H1 (cell line): Measurements from ENCODE around the gene SPDYE16. TPM values are rescaled to one million over a fixed set of nuclear protein-coding genes. Genes with fewer than 3 reads are reported as not detected.
"Not testable (repeated sequence)": the region's sequence is repeated elsewhere in the genome, so short reads cannot be mapped to it uniquely, and the experiment has no call there.

ENCODE experiments used
- CTCF ChIA-PET: fragments of 300-600 bp; sonication (Branson Sonifier 250); formaldehyde crosslinking; loops from one replicate; lab custom pipeline; 2021; ENCODE audit not compliant: partially characterized antibody; lab: Charles Lee
- POLR2A ChIA-PET: fragments of 300-600 bp; sonication (Branson Sonifier 250); formaldehyde crosslinking; loops from one replicate; lab custom pipeline; 2021; ENCODE audit warnings: inconsistent platforms; ENCODE audit not compliant: partially characterized antibody; lab: Charles Lee
- DNase-seq, 2 experiments: peaks; one replicate each; pipeline versions ENCODE4 v3.0.0 to v3.0.0-alpha.2; 2010 to 2022; ENCODE audit warnings: low spot score in 2 of 2, low read depth in 1 of 2, mixed read lengths in 1 of 2
- FAIRE-seq: peaks from 2 replicates; lab custom pipeline; 2011; peaks lifted over from hg19 to GRCh38; lab: Jason Lieb, UNC
- H2AFZ ChIP-seq: 2 replicates; pipeline ENCODE4 v1.8.1; 2012; ENCODE audit warnings: low read length, inconsistent platforms
- H2AK5ac ChIP-seq: 2 replicates; pipeline ENCODE4 v1.6.1; 2013; ENCODE audit warnings: low read depth, low read length
- H2BK120ac ChIP-seq: replicated peaks from 2 replicates; pipeline ENCODE3; 2013; ENCODE audit warnings: low read depth, low read length, inconsistent platforms
- H2BK12ac ChIP-seq: 2 replicates; pipeline ENCODE4 v1.6.1; 2013; ENCODE audit warnings: low read depth, low read length
- H2BK15ac ChIP-seq: 2 replicates; pipeline ENCODE4 v1.6.1; 2013; ENCODE audit warnings: low read length
- H2BK20ac ChIP-seq: 2 replicates; pipeline ENCODE4 v1.6.1; 2013; ENCODE audit warnings: low read length
- H2BK5ac ChIP-seq: 2 replicates; pipeline ENCODE4 v1.6.1; 2013; ENCODE audit warnings: low read depth, low read length
- H3K14ac ChIP-seq: 2 replicates; pipeline ENCODE4 v1.6.1; 2013; ENCODE audit warnings: inconsistent platforms; ENCODE audit not compliant: insufficient read length
- H3K18ac ChIP-seq: 2 replicates; pipeline ENCODE4 v1.6.1; 2013; ENCODE audit warnings: low read length; ENCODE audit errors: extremely low read depth
- H3K23ac ChIP-seq: 2 replicates; pipeline ENCODE4 v1.6.1; 2013; ENCODE audit warnings: inconsistent platforms; ENCODE audit not compliant: insufficient read length
- H3K23me2 ChIP-seq: 2 replicates; pipeline ENCODE4 v1.6.1; 2013; ENCODE audit warnings: low read depth, low read length
- H3K27ac ChIP-seq: 2 replicates; pipeline ENCODE4 v1.6.1; 2011; ENCODE audit warnings: low read depth, low read length, inconsistent platforms
- H3K27me3 ChIP-seq, 4 experiments: replicated peaks in 1 of 4; 1 replicate in 1 of 4; 2 replicates in 3 of 4; pipeline versions ENCODE4 v1.6.1 to v1.8.1; 2011 to 2013; ENCODE audit warnings: low read length in 3 of 4, mild to moderate bottlenecking in 3 of 4, inconsistent platforms in 2 of 4, mixed read lengths in 2 of 4, moderate library complexity in 1 of 4; ENCODE audit not compliant: control insufficient read depth in 3 of 4, insufficient read depth in 3 of 4; ENCODE audit errors: extremely low read depth in 1 of 4
- H3K36me3 ChIP-seq, 4 experiments: 2 replicates each; pipeline versions ENCODE4 v1.6.1 to v1.8.1; 2011 to 2013; ENCODE audit warnings: mild to moderate bottlenecking in 4 of 4, low read length in 3 of 4, moderate library complexity in 2 of 4, control low read depth in 1 of 4, inconsistent platforms in 1 of 4; ENCODE audit not compliant: insufficient read depth in 4 of 4, control insufficient read depth in 2 of 4
- H3K4ac ChIP-seq: replicated peaks from 2 replicates; pipeline ENCODE3; 2013; ENCODE audit warnings: low read length, low read depth, mixed read lengths, inconsistent platforms; ENCODE audit not compliant: insufficient read length
- H3K4me1 ChIP-seq, 4 experiments: replicated peaks in 1 of 4; 1 replicate in 1 of 4; 2 replicates in 3 of 4; pipeline versions ENCODE4 v1.6.1 to v1.8.1; 2011 to 2013; ENCODE audit warnings: low read length in 3 of 4, inconsistent platforms in 2 of 4, mixed read lengths in 1 of 4; ENCODE audit not compliant: insufficient read depth in 4 of 4, control insufficient read depth in 3 of 4
- H3K4me2 ChIP-seq, 2 experiments: 2 replicates each; pipeline versions ENCODE4 v1.6.1 to v1.8.1; 2011 to 2013; ENCODE audit warnings: low read depth in 2 of 2, low read length in 2 of 2, control low read depth in 1 of 2, inconsistent platforms in 1 of 2, mild to moderate bottlenecking in 1 of 2; ENCODE audit not compliant: insufficient read depth in 1 of 2
- H3K4me3 ChIP-seq, 4 experiments: fragments of 200-600, 300-600 bp in 1 of 4; sonication (generic), shearing (Covaris generic), sonication (Bioruptor Twin) in 1 of 4; 2 replicates each; pipeline versions ENCODE4 v1.5.1 to v1.8.1; 2011 to 2016; ENCODE audit warnings: low read length in 4 of 4, low read depth in 3 of 4, control low read depth in 2 of 4, inconsistent platforms in 2 of 4, mild to moderate bottlenecking in 2 of 4, mixed read lengths in 1 of 4, moderate library complexity in 1 of 4; ENCODE audit not compliant: insufficient read depth in 2 of 4; ENCODE audit errors: extremely low read depth in 1 of 4
- H3K56ac ChIP-seq: replicated peaks from 2 replicates; pipeline ENCODE3; 2013; ENCODE audit warnings: low read depth, mild to moderate bottlenecking, mixed read lengths, low read length, inconsistent platforms; ENCODE audit not compliant: insufficient read length
- H3K79me1 ChIP-seq: 2 replicates; pipeline ENCODE4 v1.6.1; 2013; ENCODE audit warnings: low read depth, low read length, control low read depth
- H3K79me2 ChIP-seq, 2 experiments: 2 replicates each; pipeline versions ENCODE4 v1.6.1 to v1.8.1; 2012 to 2013; ENCODE audit warnings: low read length in 2 of 2, mild to moderate bottlenecking in 2 of 2, inconsistent platforms in 1 of 2; ENCODE audit not compliant: insufficient read depth in 2 of 2, control insufficient read depth in 1 of 2
- H3K9ac ChIP-seq, 4 experiments: replicated peaks in 1 of 4; 1 replicate in 1 of 4; 2 replicates in 3 of 4; pipeline versions ENCODE4 v1.6.1 to v1.8.1; 2011 to 2013; ENCODE audit warnings: low read depth in 3 of 4, low read length in 3 of 4, control low read depth in 2 of 4, mild to moderate bottlenecking in 2 of 4, moderate library complexity in 2 of 4, inconsistent platforms in 1 of 4; ENCODE audit errors: extremely low read depth in 1 of 4
- H3K9me3 ChIP-seq, 2 experiments: 2 replicates each; pipeline versions ENCODE4 v1.6.1 to v1.8.1; 2012 to 2013; ENCODE audit warnings: mild to moderate bottlenecking in 2 of 2, moderate library complexity in 2 of 2, control low read depth in 1 of 2, inconsistent platforms in 1 of 2, low read depth in 1 of 2, low read length in 1 of 2, mixed read lengths in 1 of 2; ENCODE audit not compliant: insufficient read depth in 2 of 2
- H4K20me1 ChIP-seq, 2 experiments: replicated peaks in 1 of 2; 2 replicates each; pipeline versions ENCODE3 to v1.8.1; 2011 to 2013; ENCODE audit warnings: inconsistent platforms in 2 of 2, low read length in 2 of 2, mild to moderate bottlenecking in 1 of 2; ENCODE audit not compliant: insufficient read depth in 2 of 2, control insufficient read depth in 1 of 2
- H4K5ac ChIP-seq: 2 replicates; pipeline ENCODE4 v1.6.1; 2013; ENCODE audit warnings: low read length, low read depth, mixed read lengths, inconsistent platforms; ENCODE audit not compliant: insufficient read length
- H4K8ac ChIP-seq: 2 replicates; pipeline ENCODE4 v1.8.0; 2013; ENCODE audit warnings: mild to moderate bottlenecking, moderate library complexity, low read length, inconsistent platforms; ENCODE audit not compliant: insufficient read depth; ENCODE audit errors: extremely low read depth
- H4K91ac ChIP-seq: replicated peaks from 2 replicates; pipeline ENCODE3; 2013; ENCODE audit warnings: low read length, mixed read lengths, inconsistent platforms; ENCODE audit not compliant: insufficient read length
- WGBS, 2 experiments: shearing (Covaris generic) in 1 of 2; methylation state at CpG; one replicate each; pipeline versions ENCODE4 v1.1.6 to v1.1.7; 2013 to 2015; ENCODE audit warnings: low lambda C conversion rate in 2 of 2, mixed read lengths in 2 of 2, inconsistent platforms in 1 of 2, low coverage in 1 of 2, missing lambda C conversion rate in 1 of 2; ENCODE audit not compliant: insufficient replicate concordance in 2 of 2, insufficient coverage in 1 of 2, insufficient read length in 1 of 2; ENCODE audit errors: extremely low coverage in 1 of 2, missing lambda C conversion rate in 1 of 2; 5-methylcytosine and 5-hydroxymethylcytosine counted together
- polyA plus RNA-seq, 7 experiments: library from polyadenylated mRNA; depleted of rRNA in 3 of 7; stranded (reverse) in 5 of 7; unstranded in 2 of 7; fragments of >200 nt in 5 of 7; fragments of 200-250 nt in 2 of 7; gene quantifications; 1 replicate in 5 of 7; 2 replicates in 1 of 7; 4 replicates in 1 of 7; pipeline versions ENCODE4 v1.2.1 to v1.2.3, GENCODE V29; 2011 to 2013; ENCODE audit warnings: missing spikeins in 2 of 7, mixed read lengths in 2 of 7
- total RNA-seq: library from RNA; stranded (reverse); fragmentation: NEBNext Ultra II Directional; extraction: Animal tissue kit (Norgen Biotek cat#: 25700); gene quantifications from 2 replicates; pipeline ENCODE4 v1.2.1, GENCODE V29; 2021

The SPDYE16 gene
- total and polyA plus RNA-seq, 2 of the 8 experiments (the other 6 are each of a cell fraction or from before 2014, with no cell fraction given), result not detected

- H4K5ac ChIP-seq, H3K36me3 ChIP-seq, H3K18ac ChIP-seq, H3K27me3 ChIP-seq, H4K20me1 ChIP-seq, DNase-seq, H3K4me3 ChIP-seq, POLR2A ChIA-PET, H3K9me3 ChIP-seq, H3K23me2 ChIP-seq, H3K4ac ChIP-seq, H3K4me1 ChIP-seq, H3K23ac ChIP-seq, H2BK15ac ChIP-seq, FAIRE-seq, H4K8ac ChIP-seq, H3K4me2 ChIP-seq, H2AFZ ChIP-seq, H2BK12ac ChIP-seq, H2BK5ac ChIP-seq, H2BK20ac ChIP-seq, CTCF ChIA-PET, H3K14ac ChIP-seq, H4K91ac ChIP-seq, H3K56ac ChIP-seq, H2AK5ac ChIP-seq, H3K27ac ChIP-seq, H2BK120ac ChIP-seq, H3K9ac ChIP-seq, H3K79me1 ChIP-seq: not testable (repeated sequence)
- peaks cover 0 to 11% of the 10 kb centered on the region in 2 experiments; a peak in 2 of 4 replicates for H3K79me2 ChIP-seq
- WGBS, 2 experiments, result 88% methylated on average over 1 of the region's 4 CpGs; no CpG with 5 or more reads in 1 of the 2 experiments
Observed at GRCh38 chr7:76567311-76567710, 24.2 kb upstream of the SPDYE16 start.

DNA sequence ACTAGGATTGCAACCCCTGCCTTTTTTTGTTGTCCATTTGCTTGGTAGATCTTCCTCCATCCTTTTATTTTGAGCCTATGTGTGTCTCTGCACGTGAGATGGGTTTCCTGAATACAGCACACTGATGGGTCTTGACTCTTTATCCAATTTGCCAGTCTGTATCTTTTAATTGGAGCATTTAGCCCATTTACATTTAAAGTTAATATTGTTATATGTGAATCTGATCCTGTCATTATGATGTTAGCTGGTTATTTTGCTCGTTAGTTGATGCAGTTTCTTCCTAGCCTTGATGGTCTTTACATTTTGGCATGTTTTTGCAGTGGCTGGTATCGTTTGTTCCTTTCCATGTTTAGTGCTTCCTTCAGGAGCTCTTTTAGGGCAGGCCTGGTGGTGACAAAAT lies 21.9 kb upstream of the SPDYE16 start:
- H3K27me3 ChIP-seq, H3K23me2 ChIP-seq, H4K91ac ChIP-seq, H2BK15ac ChIP-seq, H3K4me1 ChIP-seq, H2BK5ac ChIP-seq, H2BK120ac ChIP-seq, H4K5ac ChIP-seq, H3K14ac ChIP-seq, H2BK12ac ChIP-seq, H3K4me3 ChIP-seq, H3K36me3 ChIP-seq, H3K23ac ChIP-seq, FAIRE-seq, H2BK20ac ChIP-seq, H3K18ac ChIP-seq, H3K4ac ChIP-seq, H3K9me3 ChIP-seq, H2AFZ ChIP-seq, H2AK5ac ChIP-seq, H4K20me1 ChIP-seq, DNase-seq, H4K8ac ChIP-seq, H3K4me2 ChIP-seq, H3K27ac ChIP-seq, POLR2A ChIA-PET, H3K56ac ChIP-seq, H3K9ac ChIP-seq, H3K79me1 ChIP-seq, CTCF ChIA-PET: not testable (repeated sequence)
- 94% methylated on average over 2 of the region's 3 CpGs; no CpG with 5 or more reads in 1 of the 2 experiments for WGBS, 2 experiments
- H3K79me2 ChIP-seq, result peaks cover 0 to 15% of the 10 kb centered on the region in 2 experiments; a peak in 2 of 4 replicates
